Renal cortex interstitium (tissue), 11 donors: ENCODE results near the gene NEMP1. TPM values are rescaled to one million over a fixed set of nuclear protein-coding genes. Genes with fewer than 3 reads are reported as not detected.
"Not testable (repeated sequence)": the region's sequence is repeated elsewhere in the genome, so short reads cannot be mapped to it uniquely, and the experiment has no call there.

Experiments used
- DNase-seq, 11 donors: peaks; one replicate each; pipeline ENCODE4 v3.0.0-alpha.2; 2013; ENCODE audit warnings: low read depth in 9 of 11, low spot score in 4 of 11; ENCODE audit errors: extremely low read depth in 1 of 11
- polyA plus RNA-seq, 3 donors: library from polyadenylated mRNA; unstranded; fragments of 120-200 nt; gene quantifications; one replicate each; pipeline ENCODE4 v1.2.1, GENCODE V29; 2013; ENCODE audit not compliant: insufficient read length in 3 of 3

The NEMP1 gene
- polyA plus RNA-seq, 3 donors: 23.6 to 26.3 (median 25.9) TPM

DNA sequence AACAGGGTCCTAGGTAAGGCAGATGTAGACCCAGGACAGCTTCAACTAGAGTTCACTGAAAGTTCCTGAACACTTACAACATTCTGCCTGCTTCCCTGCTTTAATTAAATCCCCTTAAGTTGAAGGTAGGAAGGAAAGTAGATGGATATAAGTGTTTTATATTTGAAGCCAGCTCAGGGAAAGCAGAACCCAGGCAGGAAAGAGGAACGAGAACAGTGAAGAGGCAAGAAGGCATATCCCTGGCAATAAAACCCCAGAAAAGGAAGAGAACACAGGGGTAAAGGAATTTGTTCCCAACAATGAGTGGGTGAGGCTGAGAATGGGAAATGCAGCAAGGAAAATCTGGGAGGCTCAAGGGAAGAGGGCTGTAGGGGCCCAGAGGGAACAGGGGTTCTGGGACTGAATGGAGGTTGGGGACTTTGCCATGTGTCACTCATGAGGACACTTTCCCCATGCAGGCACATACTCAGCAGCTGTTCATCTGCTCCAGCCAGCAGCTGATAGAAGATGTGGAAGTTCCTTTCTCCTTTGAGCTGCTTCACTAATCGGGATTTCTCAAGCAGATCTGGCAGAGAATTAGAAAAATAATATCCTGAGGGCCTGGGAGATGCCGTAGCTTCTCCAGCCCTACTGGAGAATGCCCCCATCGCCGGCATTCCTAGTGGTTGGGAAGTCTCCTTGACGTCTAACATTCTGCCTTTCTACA lies 32.4 kb downstream of the NEMP1 start:
- DNase-seq: no peak

- no peak for DNase-seq
Measured at GRCh38 chr12:57044889-57045288, 33.7 kb downstream of the NEMP1 start.

GRCh38 chr12:57044468-57044867 lies 34.1 kb downstream of the NEMP1 start:
- DNase-seq: no peak

GRCh38 chr12:57042695-57043094 lies 35.9 kb downstream of the NEMP1 start:
- DNase-seq: no peak

DNA sequence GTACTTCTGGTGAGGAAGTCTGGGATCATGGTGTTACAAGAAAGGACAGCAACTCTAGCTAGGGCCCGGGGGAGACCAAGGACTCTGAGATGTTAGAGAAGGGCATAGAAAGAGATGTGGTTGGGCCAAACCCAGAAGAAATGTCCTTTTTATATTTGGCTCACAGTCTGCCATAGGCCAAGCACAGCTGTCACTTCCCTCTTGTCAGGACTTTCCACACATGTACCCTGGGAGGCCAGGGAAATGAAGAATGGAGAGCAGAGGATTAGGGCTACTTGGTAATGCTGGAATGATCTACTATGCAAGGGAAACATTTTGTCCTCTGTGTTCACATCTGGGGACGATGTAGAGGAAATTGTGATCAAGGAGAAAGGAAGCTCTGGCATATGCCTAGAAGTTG lies 37.8 kb downstream of the NEMP1 start:
- no peak for DNase-seq

DNA sequence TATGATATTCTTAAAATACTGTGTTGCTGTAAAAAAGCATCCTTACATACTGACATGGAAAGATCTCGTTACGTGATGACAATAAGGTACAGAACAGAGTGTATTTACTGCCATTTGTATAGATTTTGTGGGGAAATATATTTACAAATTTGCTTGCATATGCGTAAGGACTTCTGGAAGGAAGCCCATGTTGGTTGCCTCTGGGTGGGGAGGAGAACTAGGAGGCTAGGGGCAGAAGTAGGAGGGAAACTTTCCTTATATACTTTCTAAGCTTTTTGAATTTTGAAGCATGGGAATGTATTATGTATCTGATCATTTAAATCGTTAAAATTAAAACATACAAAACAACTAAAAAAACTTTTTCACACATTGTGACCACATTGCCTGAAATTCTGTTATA lies 38.4 kb downstream of the NEMP1 start:
- DNase-seq: no peak

DNA sequence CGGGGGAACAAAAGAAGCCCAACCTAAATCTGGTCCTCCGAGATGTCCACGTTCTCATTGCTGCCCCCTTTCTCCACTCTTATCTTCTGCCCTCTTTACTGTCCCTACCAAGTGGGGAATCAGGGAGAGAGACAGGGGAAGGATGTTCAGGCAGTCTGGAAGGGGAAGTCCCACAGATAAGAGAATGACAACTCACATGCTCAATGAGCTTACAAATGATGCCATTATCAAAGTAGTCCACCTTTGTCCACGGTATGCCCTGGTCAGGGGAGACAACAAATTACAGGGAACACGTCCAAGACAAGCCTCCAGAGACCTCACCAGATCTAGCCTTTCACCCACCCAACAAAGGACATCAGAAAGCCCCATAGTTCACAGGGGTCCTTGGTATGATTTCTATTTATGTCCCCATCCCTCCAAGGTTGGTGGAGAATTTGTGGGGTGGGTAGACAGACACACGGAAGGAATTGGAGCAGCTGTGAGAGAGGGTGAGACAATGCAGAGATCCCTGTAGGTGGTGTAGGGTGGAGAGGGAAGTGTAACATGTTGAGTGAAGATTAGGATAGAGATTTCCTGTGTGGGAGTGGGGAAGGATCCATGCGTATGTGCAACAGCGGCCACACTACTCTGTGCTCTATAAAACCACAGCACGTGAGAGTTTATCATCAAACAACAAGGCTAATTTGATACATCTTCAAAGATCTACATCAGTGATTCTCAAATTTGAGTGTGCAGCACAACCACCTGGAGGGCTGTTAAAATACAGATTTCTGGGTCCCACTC lies 39.4 kb downstream of the NEMP1 start:
- no peak for DNase-seq

GRCh38 chr12:57037264-57037663 lies 41.3 kb downstream of the NEMP1 start:
- DNase-seq: no peak

DNA sequence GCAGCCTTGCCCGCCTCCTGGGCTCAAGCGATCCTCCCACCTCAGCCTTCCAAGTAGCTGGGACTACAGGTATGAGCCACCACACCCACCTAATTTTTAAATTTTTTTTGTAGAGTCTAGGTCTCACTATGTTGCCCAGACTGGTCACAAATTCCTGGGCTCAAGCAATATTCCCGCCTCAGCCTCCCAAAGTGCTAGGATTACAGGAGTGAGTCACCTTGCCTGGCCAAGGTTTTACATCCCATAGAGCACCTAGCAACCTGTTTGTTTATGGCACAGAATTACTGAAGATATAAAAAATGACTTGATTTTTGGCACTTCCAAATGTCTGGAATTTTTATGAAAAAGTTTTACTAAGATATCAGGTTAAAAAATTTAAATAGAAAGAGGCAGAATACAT lies 45.2 kb downstream of the NEMP1 start:
- no peak for DNase-seq

- DNase-seq: no peak
Measured at GRCh38 chr12:57031789-57032188, 46.8 kb downstream of the NEMP1 start.

DNA sequence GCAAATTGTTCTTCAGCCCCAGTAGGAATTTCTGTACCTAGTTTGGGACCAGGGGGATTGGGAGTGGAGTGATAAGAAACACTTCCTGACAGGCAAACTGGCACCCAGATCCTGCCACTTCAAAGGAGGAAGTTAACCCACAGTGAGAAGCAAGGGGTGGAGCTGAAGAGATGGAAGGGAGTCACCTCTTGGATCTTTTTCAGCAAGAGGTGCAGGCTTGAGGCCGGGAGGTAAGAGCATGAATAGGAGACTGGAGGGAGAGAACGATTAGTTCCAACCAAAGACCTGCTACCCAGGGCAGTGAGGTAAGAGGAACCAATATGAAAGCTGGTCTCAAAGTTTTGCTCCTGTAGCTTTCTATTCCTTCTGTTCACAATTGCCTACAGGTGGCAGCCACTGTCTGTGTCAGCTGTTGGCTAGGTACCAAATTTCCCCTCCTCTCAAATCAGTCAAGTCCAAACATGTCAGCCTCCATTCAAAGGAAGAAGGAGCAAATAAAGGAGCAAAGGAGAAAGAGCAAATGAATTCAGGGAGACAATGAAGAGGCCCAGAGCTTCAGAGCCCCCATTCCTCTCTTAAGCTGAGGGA lies 47.4 kb downstream of the NEMP1 start:
- no peak for DNase-seq

DNA sequence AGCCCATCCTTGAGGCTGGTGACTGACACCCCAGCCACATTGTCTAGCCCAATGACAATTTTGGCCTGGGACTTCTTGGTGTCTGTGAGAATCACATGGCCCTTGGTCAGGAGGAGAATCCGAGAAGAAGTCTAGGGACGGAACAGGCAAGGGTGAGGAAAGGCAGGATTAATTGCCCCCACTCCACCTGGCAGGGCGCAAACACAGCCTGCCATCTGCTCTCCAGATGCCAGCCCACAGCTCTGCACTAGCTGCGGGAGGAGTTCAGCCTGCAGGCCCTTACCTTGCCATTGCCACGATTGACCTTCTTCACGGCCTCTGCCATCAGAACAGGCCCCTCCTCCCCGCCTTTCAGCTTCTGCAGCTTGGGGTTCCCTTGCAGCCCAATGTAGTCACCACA lies 49.1 kb downstream of the NEMP1 start:
- DNase-seq: no peak

DNA sequence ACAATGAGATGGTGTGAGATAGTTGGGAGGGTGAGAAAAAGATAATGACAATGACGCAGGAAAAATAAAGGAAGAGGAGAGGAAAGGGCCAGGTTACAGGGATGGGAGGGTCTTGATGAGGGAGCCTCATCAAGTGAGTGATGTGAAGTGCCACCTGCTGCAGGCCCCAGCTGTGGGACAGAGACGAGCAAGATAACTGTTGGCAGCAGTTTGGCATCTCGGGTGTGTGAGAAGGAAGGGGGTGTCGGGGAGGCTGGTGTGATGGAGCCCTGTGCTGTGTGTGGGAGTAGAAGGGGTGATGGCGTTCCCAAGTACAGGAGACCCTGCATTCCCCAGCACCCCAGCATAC lies 50.8 kb downstream of the NEMP1 start:
- DNase-seq: no peak

GRCh38 chr12:57027011-57027804 lies 51.4 kb downstream of the NEMP1 start:
- no peak for DNase-seq

DNA sequence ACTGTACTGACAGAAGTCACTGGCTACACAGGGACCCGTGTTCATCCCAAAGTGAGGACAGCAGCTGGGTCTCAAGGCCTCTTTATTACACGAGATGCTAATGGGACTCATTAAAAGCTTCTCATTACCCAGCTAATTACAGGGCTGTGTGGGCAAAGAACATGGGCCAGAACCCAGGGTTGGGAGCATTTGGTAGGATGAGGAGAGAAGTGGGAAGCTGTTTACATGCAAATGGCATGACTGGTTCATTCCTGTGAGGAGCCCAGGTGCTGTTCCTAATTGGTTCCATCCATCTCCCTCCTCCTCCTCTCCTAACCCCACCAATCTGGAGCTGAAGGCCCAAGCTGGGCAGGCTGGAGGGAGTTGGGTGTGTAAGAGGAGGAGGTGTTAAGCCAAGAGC lies 53.4 kb downstream of the NEMP1 start:
- no peak for DNase-seq

DNA sequence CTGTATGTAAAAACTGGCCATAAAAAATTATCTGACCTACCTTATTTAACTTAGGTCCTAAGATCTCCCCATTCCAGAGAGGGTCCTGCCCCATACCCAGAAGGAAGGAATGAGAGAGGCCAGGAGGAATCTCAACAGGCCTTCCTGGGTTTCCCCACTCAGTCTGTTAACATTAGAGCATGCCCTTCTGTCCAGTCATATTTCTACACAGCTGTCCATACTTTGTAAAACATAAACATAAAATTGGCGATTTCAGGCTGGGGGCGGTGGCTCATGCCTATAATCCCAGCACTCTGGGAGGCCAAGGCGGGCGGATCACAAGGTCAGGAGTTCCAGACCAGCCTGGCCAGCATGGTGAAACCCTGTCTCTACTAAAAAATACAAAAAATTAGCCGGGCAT lies 56.3 kb downstream of the NEMP1 start:
- not testable (repeated sequence) for DNase-seq

- DNase-seq: no peak
Measured at GRCh38 chr12:57019983-57020719, 58.4 kb downstream of the NEMP1 start.

DNA sequence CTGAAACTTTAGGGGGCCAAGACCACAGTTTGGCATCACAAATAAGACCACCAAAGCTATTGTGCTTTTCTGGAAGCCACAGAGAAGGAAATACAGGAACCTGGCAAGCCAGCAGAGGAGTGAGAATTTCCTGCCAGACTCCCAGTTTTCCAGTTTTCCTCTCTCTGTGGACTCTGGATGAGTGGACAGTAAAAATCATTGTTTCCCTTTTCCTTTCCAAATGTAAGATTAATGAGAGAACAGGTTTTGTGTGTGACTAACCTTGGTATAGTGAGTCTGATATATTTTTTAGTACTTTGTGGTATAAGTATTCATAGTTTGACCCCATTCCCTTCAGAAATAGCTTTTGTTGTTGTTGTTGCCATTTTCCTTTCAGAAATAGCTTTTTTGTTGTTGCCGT lies 59.7 kb downstream of the NEMP1 start:
- DNase-seq: no peak

- not testable (repeated sequence) for DNase-seq
Measured at GRCh38 chr12:57018353-57018752, 60.2 kb downstream of the NEMP1 start.
